Dedifferentiated amniotic fluid mesenchymal stem cell (primary cell): Measurements from ENCODE around the gene RPS29.
"Not testable (repeated sequence)": the region's sequence is repeated elsewhere in the genome, so short reads cannot be mapped to it uniquely, and the experiment has no call there.

Experiments used
- DNase-seq: peaks from one replicate; pipeline ENCODE4 v3.0.0-alpha.2; 2016; ENCODE audit errors: extremely low spot score

RPS29 gene

GRCh38 chr14:49598189-49598484, 12.0 kb upstream of the RPS29 start:
- no peak for DNase-seq

- DNase-seq: peak; percentile 42
These were observed 8.3 kb upstream of the RPS29 start for GRCh38 chr14:49594347-49595091.

GRCh38 chr14:49593016-49593415, 6.8 kb upstream of the RPS29 start:
- DNase-seq: peak; percentile 36

GRCh38 chr14:49589387-49589786, 3.2 kb upstream of the RPS29 start:
- DNase-seq: no peak

- DNase-seq: peak; percentile 75
These were observed 687 bp upstream of the RPS29 start for GRCh38 chr14:49586673-49587460.

- not testable (repeated sequence) for DNase-seq
These were observed 1.1 kb downstream of the RPS29 start for GRCh38 chr14:49584981-49585640.

- DNase-seq: no peak
These were observed 2.1 kb downstream of the RPS29 start for GRCh38 chr14:49584058-49584457.

GRCh38 chr14:49583629-49584028, 2.6 kb downstream of the RPS29 start:
- DNase-seq: no peak

- no peak for DNase-seq
These were observed 3.8 kb downstream of the RPS29 start for GRCh38 chr14:49582113-49582977.

GRCh38 chr14:49581209-49582112, 4.7 kb downstream of the RPS29 start:
- no peak for DNase-seq

- DNase-seq: no peak
These were observed 6.3 kb downstream of the RPS29 start for GRCh38 chr14:49579841-49580240.

- DNase-seq: no peak
These were observed 8.0 kb downstream of the RPS29 start for GRCh38 chr14:49578141-49578540.

GRCh38 chr14:49574038-49574437, 12.1 kb downstream of the RPS29 start:
- no peak for DNase-seq

- DNase-seq: no peak
These were observed 16.9 kb downstream of the RPS29 start for GRCh38 chr14:49569281-49569680.

- no peak for DNase-seq
These were observed 19.5 kb downstream of the RPS29 start for GRCh38 chr14:49566714-49567113.

GRCh38 chr14:49559979-49560768, 26.0 kb downstream of the RPS29 start:
- no peak for DNase-seq

- DNase-seq: no peak
These were observed 32.3 kb downstream of the RPS29 start for GRCh38 chr14:49553892-49554291.

- no peak for DNase-seq
These were observed 33.1 kb downstream of the RPS29 start for GRCh38 chr14:49553106-49553505.

GRCh38 chr14:49551569-49551968, 34.6 kb downstream of the RPS29 start:
- DNase-seq: no peak
